Measurements from ENCODE around the gene ATP11C.
"Not testable (repeated sequence)": the region's sequence is repeated elsewhere in the genome, so short reads cannot be mapped to it uniquely, and the experiment has no call there.

ATP11C gene

GRCh38 chrX:139932901-139933796, at the start of gene ATP11C:
TSS of gene ATP11C (minus strand) at chrX:139933053. CDS start at chrX:139932042, 1,011 bp downstream.
- DNase-seq = peak; percentile 61 to 64

GRCh38 chrX:139974471-139974870, 41.6 kb upstream of the ATP11C start:
- no peak for DNase-seq

GRCh38 chrX:139972629-139973624, 40.1 kb upstream of the ATP11C start:
- DNase-seq = no peak

- no peak for DNase-seq
Observed at GRCh38 chrX:139972113-139972512, 39.3 kb upstream of the ATP11C start.

GRCh38 chrX:139971394-139971749, 38.5 kb upstream of the ATP11C start:
- DNase-seq = no peak

GRCh38 chrX:139969286-139969685, 36.4 kb upstream of the ATP11C start:
- DNase-seq = no peak

GRCh38 chrX:139967750-139968149, 34.9 kb upstream of the ATP11C start:
- DNase-seq = no peak

GRCh38 chrX:139967300-139967699, 34.4 kb upstream of the ATP11C start:
- DNase-seq = no peak

GRCh38 chrX:139966159-139966558, 33.3 kb upstream of the ATP11C start:
- not testable (repeated sequence) for DNase-seq

GRCh38 chrX:139965421-139965820, 32.6 kb upstream of the ATP11C start, which contains the start of gene CXorf66:
TSS of gene CXorf66 (minus strand) at chrX:139965521. CDS start at chrX:139965496, 25 bp downstream.
- DNase-seq = no peak

- not testable (repeated sequence) for DNase-seq
Observed at GRCh38 chrX:139961091-139961490, 28.2 kb upstream of the ATP11C start.

- no peak for DNase-seq
Observed at GRCh38 chrX:139949703-139950102, 16.9 kb upstream of the ATP11C start.

GRCh38 chrX:139945075-139945474, 12.2 kb upstream of the ATP11C start:
- no peak for DNase-seq

GRCh38 chrX:139936259-139936658, 3.4 kb upstream of the ATP11C start:
- no peak for DNase-seq

- no peak for DNase-seq
Observed at GRCh38 chrX:139933904-139934303, 1.1 kb upstream of the ATP11C start.

GRCh38 chrX:139932073-139932900, 566 bp downstream of the ATP11C start:
- peak in 1 of 2 experiments; percentile 24 for DNase-seq

GRCh38 chrX:139931646-139932072, 1.2 kb downstream of the ATP11C start:
- DNase-seq = peak in 1 of 2 experiments; percentile 3

GRCh38 chrX:139930916-139931645, 1.8 kb downstream of the ATP11C start:
- DNase-seq = no peak

GRCh38 chrX:139930401-139930800, 2.5 kb downstream of the ATP11C start:
- DNase-seq = no peak

- no peak for DNase-seq
Observed at GRCh38 chrX:139929876-139930275, 3.0 kb downstream of the ATP11C start.

- DNase-seq = no peak
Observed at GRCh38 chrX:139924696-139925095, 8.2 kb downstream of the ATP11C start.

Data from NCI-H2081 (cell line).